HG02798 (cell line): ENCODE data around the gene ARSG.

Experiments used
- ATAC-seq: cut with Tn5 transposase; IDR thresholded peaks from one replicate; pipeline ENCODE4 v1.9.1; 2021; ENCODE audit warnings: mild to moderate bottlenecking; ENCODE audit not compliant: unreplicated experiment, poor library complexity

The ARSG gene

DNA sequence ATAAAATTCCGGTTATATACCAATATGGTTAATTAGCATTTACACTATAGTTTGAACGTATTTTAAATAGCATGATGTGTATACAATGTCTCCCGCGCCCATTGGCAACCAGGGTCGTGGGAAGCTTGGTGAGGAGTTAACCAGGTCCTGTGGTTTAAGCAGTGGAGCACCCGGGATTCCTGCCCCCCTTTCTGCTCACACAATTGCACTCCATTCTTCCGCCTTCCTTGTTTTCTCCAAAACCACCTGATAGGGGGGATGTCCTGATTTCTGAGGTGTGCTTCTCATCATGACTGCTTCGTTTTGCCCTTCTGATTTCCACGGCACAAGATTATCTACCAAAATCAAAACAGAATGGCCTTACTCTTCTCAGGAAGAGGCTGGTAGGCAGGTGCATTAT is 130.2 kb downstream of the ARSG start:
- no peak for ATAC-seq

DNA sequence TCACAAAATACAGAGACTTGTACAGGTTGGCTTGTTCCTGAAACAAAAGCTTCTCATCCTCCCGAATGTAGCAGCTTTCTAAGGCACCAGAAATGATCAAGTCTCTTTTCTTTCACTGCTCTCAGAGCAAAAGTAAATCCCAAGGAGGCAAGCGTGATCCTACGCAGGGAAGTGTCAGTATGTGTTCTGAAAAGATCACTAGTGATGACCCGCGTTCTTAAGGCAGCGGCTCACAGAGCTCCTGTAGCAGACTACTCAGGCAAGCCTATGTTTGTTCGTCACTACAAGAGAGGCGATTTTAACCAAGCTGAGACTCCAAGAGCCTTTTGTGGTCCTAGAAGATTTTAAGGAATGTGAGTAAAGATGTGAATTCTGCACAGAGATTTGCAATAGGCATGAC is 131.5 kb downstream of the ARSG start:
- ATAC-seq: no peak

DNA sequence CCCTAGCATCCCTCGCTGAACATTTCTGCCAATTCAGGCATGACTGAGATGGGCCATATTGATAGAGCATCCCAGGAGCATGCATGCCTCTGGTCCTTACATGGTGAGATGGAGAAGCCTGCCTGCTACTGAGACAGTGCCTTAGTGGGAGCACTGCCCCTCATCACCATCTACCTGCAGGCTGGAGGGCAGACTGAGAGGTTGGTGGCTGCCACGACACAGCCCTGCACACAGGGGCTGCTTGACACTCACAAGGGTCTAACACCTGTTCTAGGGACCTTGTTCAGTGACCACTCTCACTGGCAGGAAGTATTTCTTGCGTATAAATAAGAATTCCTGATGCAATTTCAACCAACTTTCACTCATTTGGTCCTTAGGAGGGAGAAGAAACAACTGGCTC is 132.0 kb downstream of the ARSG start:
- ATAC-seq: no peak

DNA sequence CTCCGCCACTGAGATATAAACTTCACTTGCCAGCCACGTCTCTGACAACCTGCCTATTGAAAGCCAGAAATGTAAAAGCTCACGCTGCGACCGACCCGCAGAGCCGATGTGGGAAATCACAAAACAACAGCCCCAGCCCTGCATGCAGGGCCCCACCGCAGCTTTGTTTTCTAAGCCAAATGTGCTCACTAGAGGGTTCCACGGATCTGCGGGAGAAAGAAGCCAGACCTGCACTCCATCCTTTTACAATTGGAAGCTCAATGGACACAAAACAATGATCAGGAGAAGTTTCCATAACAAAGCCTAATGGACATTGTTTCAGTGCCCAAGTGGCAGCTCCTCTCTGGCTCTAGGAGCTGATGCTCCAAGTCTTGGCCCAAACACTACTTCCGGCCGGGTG is 132.9 kb downstream of the ARSG start:
- ATAC-seq: no peak

DNA sequence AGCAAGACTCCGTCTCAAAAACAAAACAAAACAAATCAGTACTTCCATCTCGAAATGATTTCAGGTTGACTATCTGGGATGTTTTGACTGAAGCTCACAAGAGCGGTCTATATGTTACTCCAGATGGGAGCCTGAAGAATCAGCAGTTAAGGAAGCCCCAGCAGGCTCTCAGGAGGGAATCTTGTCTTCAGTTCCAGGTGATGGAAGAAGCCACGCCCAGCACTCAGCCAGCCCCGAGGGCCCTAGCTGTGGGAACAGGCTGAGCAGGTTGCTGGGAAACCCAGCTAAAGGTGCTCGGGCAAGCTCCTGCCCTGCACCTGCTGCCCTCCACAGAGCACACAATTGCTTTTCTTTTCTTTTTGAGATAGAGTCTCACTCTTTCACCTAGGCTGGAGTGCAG is 133.6 kb downstream of the ARSG start:
- no peak for ATAC-seq

DNA sequence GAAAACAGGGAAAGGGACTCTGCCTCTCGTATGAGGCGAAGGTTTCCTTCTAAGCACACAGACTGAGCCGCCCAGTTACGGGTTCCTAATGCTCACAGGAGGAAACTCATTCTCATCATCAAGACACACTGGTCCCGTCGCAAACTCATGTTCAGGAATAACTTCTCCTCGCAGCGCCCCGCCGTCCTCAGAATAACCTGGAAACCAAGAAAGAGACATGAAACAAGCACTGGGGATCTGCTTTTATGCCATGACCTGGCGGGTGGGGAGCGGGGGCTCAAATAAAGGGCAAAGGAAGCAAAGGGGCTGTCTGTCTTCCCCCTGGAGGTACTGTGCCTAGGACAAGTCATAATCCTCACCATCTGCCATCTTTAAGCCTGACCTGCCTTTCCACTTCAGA is 134.7 kb downstream of the ARSG start:
- no peak for ATAC-seq

DNA sequence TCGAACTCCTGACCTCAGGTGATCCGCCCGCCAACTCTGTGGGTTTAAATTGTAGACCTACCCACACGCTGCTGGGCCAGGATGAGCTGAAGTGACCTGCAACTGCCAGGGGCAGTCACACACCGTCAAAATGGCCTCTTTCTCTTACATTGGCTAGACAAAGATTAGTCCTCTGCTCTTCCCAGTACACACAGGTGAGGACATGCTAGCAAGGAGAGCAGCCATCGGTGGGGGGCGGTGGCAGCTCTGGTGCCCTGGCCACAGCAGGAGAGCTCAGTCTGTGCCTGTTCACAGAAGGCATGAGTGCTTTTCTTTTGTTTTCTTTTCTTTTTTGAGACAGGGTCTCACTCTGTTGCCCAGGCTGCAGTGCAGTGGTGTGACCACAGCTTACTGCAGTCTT is 136.3 kb downstream of the ARSG start:
- no peak for ATAC-seq

DNA sequence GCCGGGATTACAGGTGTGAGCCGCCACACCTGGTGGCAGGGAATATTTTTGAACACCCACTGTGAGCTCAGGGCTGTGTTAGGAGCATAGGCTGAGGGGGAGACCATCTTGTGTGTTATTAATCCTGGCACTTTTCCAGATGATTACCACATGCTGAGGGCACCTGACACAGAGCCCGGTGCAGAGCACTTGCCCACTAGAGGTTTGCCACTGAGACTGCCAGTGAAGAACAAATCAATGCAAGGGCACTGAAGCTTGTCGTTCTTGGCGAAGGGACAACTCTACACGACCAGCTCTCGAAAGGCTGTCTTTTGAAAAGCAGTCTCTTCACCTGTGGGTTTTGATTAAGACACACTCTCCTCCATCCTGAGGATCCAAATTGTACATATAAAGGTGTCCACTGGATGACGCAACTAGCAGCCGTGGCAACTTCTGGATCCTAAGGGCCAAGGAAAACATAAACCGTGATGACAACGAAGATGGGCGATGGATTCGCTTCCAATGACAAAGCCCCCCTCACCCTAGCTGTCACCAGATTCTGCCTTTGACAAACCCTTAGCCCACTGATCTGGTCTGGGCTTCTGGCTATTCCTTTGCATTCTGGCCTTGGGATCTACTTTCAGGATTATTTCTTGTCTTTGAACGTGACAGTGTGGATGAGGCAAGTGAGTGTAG is 137.3 kb downstream of the ARSG start:
- ATAC-seq: no peak

DNA sequence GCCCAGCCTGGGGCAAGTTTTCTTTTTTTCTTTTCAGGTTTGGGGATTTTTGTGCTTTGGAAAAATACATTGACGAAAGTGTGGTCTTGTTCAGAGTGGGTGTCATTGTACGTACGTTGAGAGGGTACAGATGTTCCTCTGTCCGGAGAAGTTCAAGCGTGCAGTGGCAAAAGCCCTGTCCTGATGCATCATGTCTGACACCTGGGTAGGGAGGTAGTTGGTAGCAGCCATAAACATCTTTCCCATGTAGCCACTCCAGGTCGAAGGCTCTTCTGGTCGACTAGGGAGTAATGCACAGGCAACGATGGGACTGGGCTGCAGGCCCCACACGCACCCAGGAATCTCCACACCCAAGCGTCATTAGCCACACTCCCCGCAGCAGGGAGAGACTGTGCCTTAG is 138.6 kb downstream of the ARSG start:
- no peak for ATAC-seq

DNA sequence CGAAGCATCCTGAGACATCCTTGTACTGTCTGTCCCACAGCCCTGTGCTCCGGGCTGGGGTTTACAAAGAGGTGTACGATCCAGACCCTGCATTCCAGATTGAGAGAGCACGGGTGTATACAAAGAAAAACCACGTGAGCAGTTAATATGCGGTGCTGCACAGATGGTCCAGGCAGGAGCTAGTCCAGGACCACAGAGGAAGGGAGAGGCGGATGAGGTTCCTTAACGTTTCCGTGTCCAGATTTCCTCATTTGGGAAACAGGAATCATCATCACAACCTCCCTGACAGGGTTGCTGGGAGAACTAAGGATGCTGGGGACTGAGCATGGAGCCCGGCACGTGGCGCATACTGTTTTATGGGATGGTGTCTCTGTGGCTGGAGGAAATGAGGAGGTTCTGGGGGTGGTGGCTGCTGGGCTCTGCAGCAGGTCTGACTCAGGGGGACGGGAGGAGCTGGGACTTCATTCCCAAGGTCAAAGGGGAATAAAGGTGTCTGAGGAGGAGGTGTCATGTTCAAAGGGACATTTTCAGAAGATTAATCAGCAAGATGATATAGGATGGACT is 139.8 kb downstream of the ARSG start:
- ATAC-seq: no peak

DNA sequence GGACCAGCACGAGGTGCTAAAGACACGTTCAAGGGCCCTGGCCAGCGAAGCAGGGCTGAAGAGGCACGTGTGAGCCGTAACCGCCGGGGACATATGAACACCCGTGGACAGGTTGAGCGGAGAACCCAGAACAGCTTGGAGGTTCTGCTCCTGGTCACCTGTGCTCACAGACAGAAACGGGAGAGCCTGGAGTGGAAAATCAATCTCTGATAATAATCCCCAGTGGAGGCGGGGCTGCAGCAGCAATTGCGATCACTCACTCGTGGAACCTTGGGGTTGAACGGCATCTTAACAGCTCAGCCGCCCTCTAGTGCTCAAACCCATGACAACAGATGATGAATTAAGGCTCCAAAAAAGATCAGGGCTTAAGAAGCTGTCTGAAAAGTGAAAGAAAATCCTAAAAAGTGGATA is 140.4 kb downstream of the ARSG start:
- no peak for ATAC-seq

DNA sequence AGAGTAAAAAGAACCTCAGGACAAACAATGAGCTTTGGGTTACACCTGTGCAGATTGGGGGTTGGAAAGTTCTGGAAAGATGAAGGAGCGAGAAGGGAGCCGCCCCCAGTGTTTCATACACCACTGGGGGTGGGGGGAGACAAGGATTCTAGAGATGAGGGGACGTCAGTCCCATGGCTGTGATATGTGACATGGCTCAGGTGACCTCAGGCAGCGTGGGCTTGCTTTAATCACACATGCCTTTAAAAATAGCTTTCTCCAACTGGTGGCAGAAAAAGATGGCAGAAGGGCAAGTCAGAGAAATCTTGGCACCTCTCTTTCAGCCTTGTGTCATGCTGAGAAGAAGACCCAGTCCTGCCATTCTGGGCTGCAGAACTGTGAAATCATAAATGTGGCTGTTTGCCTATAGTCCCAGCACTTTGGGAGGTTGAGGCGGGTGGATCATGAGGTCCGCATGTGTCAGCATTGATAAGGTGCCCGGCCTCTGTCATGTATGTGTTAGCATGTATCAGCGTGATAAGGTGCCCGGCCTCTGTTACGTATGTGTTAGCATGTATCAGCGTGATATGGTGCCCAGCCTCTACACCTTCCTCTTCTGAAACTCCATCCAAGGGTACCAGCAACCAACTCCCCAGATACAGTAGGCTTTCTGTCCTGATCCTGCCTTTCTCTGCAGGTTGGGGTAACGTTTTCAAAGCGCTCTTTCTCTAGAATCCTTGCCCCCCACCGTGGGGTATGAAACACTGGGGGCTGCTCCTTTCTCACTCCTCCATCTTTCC is 141.0 kb downstream of the ARSG start:
- no peak for ATAC-seq

DNA sequence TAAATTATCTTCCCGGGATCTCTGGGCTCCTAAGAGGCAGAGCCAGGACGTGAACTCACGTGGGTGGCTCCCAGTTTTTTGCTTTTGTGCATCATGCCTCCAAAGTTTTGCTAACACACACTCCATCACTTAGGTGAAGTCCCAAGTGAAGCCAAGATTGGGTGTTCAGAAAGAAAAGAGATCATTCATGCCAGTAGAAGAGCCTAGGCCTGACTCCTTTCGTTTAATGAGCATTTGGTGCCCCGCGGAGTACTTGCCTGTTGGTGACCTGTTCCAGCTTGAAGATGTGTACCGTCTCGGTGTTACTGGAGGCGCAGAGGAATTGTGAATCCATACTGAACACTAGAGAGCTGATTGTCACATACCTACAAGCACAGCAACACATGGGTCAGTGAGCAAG is 141.9 kb downstream of the ARSG start:
- ATAC-seq: no peak

DNA sequence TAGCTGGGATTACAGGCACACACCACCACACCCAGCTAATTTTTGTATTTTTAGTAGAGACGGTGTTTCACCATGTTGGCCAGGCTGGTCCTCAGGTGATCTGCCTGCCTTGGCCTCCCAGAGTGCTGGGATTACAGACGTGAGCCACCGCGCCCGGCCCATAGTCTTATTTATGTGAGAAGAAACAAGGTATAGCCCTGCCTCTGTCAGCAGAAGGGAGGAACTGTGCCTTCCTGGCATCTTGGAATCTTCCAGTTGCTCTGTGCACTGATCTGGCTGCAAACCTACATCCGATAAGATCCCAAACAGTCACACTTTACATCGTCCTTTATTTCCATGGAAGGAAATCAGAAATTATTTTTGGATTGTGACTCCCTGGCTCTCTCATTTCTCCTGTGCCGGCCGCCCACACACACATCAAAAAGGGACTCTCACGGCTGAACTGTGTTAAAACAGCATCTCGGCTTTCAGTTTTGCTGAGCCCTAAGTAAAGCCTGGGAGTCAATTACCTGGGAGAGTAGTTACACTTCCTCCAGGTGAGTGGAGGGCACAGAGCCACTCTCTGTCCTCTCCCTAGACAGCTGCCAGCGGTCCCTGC is 142.7 kb downstream of the ARSG start:
- no peak for ATAC-seq

DNA sequence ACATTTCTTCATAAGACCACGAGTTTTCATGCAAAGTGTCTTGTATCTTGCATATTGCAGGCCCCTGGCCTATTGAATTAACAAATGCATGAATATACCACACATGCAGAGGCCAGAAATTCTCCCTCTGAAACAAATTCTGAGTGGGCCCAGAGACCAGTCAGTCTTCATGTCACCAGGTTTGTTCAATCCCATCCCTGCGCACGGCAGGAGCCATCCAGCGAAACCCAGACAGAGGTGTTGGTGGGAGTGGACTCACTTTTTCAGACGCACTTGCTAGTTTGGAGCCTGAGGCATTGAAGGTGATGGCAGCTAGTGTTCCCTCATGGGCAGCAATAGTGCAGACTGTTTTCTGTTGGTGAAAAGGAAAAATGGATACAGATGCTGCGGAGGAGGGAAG is 144.1 kb downstream of the ARSG start:
- ATAC-seq: no peak

DNA sequence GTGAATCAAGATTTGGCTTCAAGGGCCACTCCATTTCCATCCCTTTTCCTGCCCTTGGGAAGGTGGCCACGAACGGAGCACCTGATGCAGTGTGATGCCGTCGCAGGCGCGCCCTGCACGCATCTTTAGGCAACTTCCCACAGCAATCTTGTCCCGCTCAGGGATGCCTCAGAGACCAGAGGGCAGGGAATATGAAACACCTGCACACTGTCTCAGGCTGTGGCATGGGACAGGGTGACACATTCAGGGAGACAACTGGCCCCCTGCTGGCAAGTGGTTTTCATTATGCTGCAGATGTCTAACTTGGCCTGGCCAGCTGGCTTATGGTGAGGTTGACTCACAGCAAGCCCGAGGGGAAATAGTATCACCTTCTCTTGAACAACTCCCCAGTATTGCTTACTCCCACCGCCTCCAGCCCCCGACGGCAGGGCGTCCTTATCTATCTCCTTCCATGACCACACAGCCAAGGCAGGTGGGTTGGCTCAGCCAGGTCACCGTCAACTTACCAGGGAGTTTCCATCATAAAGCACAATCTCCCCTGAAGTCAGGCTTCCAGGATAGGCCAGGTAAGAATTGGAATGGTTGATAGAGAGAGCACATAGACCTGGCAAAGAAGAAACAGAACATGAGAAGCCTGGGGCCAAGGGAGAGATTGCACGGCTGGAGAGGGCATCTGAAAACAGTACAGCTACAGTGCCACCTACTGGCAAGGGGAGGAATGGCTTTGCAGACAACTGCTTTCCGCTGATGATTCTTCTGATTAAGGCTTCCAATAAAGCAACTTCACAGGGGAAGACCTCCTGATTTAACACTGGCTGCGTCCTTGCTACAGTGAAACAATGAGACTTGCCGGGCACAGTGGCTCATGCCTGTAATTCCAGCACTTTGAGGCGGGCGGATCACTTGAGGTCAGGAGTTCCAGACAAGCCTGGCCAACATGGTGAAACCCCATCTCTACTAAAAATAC is 144.9 kb downstream of the ARSG start:
- ATAC-seq: peak; percentile 59

DNA sequence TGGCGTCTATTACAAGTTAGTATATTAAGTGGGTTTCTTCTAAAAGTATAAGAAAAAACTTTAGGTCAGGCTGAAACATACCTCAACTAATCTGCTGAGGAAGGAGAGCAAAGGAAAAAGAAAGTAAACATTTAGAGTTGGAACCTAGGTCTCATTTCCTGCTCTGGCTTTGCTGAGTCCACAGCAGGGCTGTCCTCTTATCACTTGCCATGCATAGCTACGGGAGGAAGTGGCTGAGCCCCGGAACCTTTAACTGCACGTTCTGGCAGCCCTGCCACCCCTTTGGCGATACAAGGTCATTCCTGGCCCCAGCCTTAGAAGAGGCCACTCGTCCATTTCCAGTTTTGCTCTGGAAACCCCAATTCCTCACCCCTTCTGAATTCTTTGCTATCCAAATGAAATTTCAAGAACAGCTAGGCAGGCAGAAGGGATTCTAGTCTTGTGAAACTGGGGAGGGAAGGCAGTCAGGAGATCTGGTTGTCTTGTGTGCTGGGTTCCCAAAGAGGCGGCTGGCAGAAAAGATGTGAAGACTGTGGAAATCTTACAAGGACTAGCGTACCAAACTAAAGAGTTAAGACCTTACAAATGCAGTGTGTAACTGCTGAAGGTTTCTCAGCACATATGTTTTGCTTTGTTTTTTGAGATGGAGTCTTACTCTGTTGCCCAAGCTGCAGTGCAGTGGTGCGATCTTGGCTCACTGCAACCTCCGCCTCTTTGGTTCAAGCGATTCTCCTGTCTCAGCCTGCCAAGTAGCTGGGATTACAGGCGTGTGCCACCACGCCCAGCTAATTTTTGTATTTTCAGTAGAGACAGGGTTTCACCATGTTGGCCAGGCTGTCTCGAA is 146.9 kb downstream of the ARSG start:
- peak; percentile 63 for ATAC-seq

DNA sequence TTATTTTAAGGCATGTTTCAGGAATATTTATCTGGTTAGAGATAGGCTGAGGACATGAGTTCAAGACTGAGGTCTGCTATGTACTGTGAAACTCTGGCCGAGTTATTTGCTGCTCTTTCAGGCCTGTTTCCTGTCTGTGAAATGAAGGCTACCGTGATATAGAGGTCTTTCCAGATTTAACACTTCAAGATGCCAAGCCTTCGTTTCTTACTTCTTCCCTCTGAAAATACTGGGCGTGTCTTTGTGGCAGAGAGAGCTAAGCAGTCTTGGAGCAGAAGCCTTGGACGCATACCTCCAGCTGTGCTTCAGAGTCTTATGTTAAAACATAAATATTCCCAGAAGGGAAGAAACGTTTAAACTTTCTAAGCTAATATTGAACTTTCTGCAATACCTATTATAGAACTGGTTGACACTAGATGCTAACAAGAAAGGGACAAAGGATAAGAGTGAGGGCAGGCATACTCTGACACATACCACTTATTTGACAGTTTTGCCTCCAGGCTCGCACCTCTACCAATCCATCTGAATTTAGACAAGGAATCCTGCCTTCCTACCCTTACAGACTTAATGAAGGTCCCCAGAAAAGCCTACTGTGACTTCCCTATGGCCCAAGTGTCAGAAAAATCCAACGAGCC is 148.5 kb downstream of the ARSG start:
- ATAC-seq: no peak

DNA sequence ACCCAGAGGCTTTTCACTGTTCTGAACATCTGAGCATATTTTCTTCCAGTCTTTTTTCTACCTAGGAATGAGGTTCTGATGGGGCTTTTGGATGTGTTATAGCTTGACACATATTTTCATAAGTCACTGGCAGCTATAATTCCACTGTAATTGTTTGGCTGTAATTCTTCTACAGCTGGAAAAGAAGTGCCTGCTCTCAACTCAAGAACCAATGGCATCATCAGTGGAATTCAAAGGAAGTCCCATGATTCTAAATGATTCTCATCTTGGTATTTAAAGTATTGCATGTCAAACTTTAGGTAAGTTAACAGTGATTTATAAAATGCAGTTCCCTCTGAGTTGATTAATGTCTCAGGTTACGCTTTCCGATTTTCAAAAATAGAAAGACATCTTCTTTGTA is 149.2 kb downstream of the ARSG start:
- no peak for ATAC-seq
